ENCODE measurements around the gene FADS3.

DNA sequence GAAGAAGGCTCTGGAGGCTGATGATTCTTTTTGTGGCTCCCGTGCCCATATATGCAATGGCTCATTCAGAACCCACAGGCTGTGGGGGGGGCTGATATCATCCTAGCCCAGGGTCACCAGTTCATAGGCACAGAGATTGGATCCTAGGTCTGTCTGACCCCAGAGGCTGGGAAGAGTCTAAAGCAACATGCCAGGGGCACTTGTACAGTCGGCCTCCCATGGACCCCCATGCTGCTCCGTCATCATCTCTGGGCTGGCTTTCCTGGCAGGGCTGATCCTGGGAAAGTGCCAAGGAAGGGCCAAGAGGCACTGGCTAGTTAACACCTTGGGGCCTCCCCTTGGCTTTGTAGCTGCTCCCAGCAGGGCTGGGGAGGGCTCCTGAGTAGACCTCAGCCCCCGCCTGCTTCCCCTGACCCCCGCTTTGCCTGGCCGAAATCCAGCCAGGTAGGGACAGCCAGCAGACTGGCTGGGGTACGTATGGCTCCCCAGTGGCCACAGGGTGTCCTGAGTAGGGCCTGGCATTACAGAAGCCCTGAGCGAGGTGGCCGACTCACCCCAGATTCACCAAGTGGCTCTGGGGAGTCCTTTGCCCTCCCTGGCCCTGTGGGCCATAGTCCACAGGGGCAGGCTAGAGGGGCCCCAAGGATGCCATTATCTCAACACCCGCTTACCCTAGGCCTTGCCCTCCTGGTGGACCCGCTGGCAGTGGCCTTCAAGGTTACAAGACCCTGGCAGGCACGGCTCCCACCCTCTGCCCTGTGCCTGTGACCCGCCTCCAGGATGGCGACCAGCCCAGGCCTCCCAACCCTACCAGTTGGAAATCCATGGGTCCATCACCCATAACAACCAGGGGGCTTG, 22.5 kb downstream of the FADS3 start:
- TF ChIP-seq, protein P1, sequence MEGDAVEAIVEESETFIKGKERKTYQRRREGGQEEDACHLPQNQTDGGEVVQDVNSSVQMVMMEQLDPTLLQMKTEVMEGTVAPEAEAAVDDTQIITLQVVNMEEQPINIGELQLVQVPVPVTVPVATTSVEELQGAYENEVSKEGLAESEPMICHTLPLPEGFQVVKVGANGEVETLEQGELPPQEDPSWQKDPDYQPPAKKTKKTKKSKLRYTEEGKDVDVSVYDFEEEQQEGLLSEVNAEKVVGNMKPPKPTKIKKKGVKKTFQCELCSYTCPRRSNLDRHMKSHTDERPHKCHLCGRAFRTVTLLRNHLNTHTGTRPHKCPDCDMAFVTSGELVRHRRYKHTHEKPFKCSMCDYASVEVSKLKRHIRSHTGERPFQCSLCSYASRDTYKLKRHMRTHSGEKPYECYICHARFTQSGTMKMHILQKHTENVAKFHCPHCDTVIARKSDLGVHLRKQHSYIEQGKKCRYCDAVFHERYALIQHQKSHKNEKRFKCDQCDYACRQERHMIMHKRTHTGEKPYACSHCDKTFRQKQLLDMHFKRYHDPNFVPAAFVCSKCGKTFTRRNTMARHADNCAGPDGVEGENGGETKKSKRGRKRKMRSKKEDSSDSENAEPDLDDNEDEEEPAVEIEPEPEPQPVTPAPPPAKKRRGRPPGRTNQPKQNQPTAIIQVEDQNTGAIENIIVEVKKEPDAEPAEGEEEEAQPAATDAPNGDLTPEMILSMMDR (IDR thresholded peaks at IDR 0.05): no peak
- no peak for TF ChIP-seq POLR2A (IDR thresholded peaks at IDR 0.05)
